Ascending aorta (tissue), 2 donors: ENCODE data around the gene LMF2. TPM values are rescaled to one million over a fixed set of nuclear protein-coding genes. Genes with fewer than 3 reads are reported as not detected.

Experiments used
- DNase-seq, 2 donors: peaks; one replicate each; pipeline ENCODE4 v3.0.0-alpha.2; 2019; ENCODE audit warnings: low spot score in 2 of 2
- H3K27ac ChIP-seq, 2 donors: fragments of 200-600 bp; sonication (generic); one replicate each; pipeline ENCODE4 v1.5.1; 2016 to 2017; ENCODE audit warnings: mild to moderate bottlenecking in 1 of 2
- H3K27me3 ChIP-seq: fragments of 200-600 bp; sonication (generic); one replicate; pipeline ENCODE4 v1.5.1; 2017
- H3K36me3 ChIP-seq, 2 donors: fragments of 200-600 bp; sonication (generic); one replicate each; pipeline ENCODE4 v1.5.1; 2016
- H3K4me1 ChIP-seq, 2 donors: fragments of 200-600 bp; sonication (generic); one replicate each; pipeline ENCODE4 v1.5.1; 2016 to 2017; ENCODE audit warnings: mild to moderate bottlenecking in 1 of 2
- H3K4me3 ChIP-seq, 2 donors: fragments of 200-600 bp; sonication (generic); one replicate each; pipeline ENCODE4 v1.5.1; 2016 to 2017; ENCODE audit warnings: mild to moderate bottlenecking in 1 of 2
- H3K9me3 ChIP-seq, 2 donors: fragments of 200-600 bp; sonication (generic); one replicate each; pipeline ENCODE4 v1.5.1; 2016
- intact Hi-C: fragments of 100-400 bp; cut with DNase I; formaldehyde crosslinking; loops from one replicate; pipeline ENCODE4 v1.15.1; 2023
- total RNA-seq: library from RNA; depleted of rRNA; stranded (reverse); fragments of >200 nt; gene quantifications from one replicate; pipeline ENCODE4 v1.1.0, GENCODE V29; 2016
- TF ChIP-seq, protein P1 (sequence below), 3 experiments: fragments of 200-600 bp in 2 of 3; fragments of 450-650 bp in 1 of 3; sonication (generic) in 2 of 3; IDR thresholded peaks; one replicate each; pipeline ENCODE4 v1.5.1; 2016 to 2019; ENCODE audit warnings: antibody characterized with exemption in 3 of 3, mild to moderate bottlenecking in 1 of 3, moderate library complexity in 1 of 3

The LMF2 gene
- total RNA-seq, 1 donor from 2014 or later = 119 TPM

DNA sequence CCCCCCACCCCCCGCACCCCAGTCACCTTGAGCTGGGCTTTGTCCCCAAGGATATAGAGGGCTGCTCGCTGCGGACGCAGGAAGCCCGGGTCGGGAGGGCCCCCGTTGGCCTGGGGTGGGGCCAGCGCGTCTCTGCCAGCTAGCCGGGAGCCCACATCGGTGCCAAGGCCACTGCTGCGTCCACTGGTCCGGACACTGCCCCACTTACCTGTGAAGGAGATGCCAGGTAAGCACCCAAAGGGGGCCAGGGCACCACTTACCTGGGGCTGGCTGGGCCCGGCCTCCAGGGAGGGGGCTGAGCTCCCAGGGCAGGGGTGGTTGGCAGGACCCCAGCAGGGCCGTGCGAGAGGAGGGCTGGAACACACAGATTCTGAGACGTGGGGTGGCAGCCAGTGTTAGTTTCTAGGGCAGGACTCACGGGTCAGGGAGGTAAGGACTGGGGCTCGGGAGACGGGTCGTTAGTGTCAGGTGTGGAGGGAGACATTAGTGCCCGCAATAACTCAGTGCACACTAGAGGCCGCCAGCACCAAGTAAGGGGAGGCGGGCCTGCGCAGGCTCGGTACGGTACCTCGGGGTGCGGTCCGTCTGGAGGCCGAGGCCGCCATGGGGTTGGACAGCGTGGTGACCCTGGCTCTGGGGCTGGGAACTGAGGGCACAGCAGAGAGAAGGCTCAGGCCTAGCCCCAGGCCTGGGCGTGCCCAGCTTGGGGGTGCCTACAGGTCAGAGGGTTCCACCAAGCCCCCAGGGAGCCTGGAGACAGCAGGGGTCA is 50.9 kb downstream of the LMF2 start:
- H3K27me3 ChIP-seq = no peaks in the 10 kb centered on the region
- no peaks in the 10 kb centered on the region for H3K4me1 ChIP-seq
- H3K4me3 ChIP-seq = no peak overlapping the region
- no peak overlapping the region for H3K27ac ChIP-seq
- intact Hi-C loops = no loop called here
- TF ChIP-seq, protein P1, sequence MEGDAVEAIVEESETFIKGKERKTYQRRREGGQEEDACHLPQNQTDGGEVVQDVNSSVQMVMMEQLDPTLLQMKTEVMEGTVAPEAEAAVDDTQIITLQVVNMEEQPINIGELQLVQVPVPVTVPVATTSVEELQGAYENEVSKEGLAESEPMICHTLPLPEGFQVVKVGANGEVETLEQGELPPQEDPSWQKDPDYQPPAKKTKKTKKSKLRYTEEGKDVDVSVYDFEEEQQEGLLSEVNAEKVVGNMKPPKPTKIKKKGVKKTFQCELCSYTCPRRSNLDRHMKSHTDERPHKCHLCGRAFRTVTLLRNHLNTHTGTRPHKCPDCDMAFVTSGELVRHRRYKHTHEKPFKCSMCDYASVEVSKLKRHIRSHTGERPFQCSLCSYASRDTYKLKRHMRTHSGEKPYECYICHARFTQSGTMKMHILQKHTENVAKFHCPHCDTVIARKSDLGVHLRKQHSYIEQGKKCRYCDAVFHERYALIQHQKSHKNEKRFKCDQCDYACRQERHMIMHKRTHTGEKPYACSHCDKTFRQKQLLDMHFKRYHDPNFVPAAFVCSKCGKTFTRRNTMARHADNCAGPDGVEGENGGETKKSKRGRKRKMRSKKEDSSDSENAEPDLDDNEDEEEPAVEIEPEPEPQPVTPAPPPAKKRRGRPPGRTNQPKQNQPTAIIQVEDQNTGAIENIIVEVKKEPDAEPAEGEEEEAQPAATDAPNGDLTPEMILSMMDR (IDR thresholded peaks at IDR 0.05) = no peak
- DNase-seq = no peak
- H3K36me3 ChIP-seq = peaks cover 78 to 89% of the 10 kb centered on the region in 2 donors
- H3K9me3 ChIP-seq = no peaks in the 10 kb centered on the region

GRCh38 chr22:50456026-50456425 is 51.5 kb downstream of the LMF2 start:
- no peak overlapping the region for H3K27ac ChIP-seq
- no peak for DNase-seq
- no peaks in the 10 kb centered on the region for H3K27me3 ChIP-seq
- H3K9me3 ChIP-seq = no peaks in the 10 kb centered on the region
- intact Hi-C loops = no loop called here
- TF ChIP-seq, protein P1 (IDR thresholded peaks at IDR 0.05) = no peak
- H3K36me3 ChIP-seq = peaks cover 71 to 86% of the 10 kb centered on the region in 2 donors
- no peak overlapping the region for H3K4me3 ChIP-seq
- H3K4me1 ChIP-seq = no peaks in the 10 kb centered on the region

GRCh38 chr22:50455201-50455600 is 52.3 kb downstream of the LMF2 start:
- Histone ChIP-seq H3K9me3 (no peaks in the 10 kb centered on the region), H3K27ac (no peak overlapping the region), H3K4me1 (no peaks in the 10 kb centered on the region), H3K36me3 (peaks cover 69 to 86% of the 10 kb centered on the region in 2 donors), H3K4me3 (no peak overlapping the region), H3K27me3 (no peaks in the 10 kb centered on the region)
- TF ChIP-seq, protein P1 (IDR thresholded peaks at IDR 0.05) = no peak
- intact Hi-C loops = no loop called here
- no peak for DNase-seq

DNA sequence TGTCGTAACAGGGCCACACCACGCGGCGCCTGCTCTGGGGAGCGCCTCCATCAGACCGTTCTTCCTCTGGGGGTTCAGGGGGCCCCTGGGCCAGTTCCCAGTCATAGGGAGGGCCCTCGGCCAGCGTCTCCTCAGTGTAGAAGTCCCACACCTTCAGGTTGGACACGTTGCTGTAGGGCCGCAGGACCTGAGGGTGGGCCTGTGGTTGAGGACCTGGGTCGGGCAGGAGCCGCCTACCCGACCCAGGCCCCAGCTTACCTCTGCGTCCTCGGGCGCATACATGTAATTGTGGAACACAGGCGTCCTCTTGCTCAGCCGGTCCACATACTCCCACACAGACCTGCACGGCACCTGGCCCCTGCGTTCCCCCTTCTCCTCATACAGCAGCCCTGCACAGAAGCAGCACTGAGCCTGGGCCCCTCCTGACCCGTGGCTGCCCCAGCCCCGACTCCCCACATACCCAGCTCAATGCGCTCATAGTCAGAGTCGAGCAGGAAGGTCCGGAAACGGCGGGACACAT is 52.9 kb downstream of the LMF2 start:
- TF ChIP-seq, protein P1 (IDR thresholded peaks at IDR 0.05) = no peak
- intact Hi-C loops = no loop called here
- H3K4me1 ChIP-seq = no peaks in the 10 kb centered on the region
- DNase-seq = no peak
- no peaks in the 10 kb centered on the region for H3K27me3 ChIP-seq
- no peaks in the 10 kb centered on the region for H3K9me3 ChIP-seq
- peaks cover 69 to 86% of the 10 kb centered on the region in 2 donors for H3K36me3 ChIP-seq
- no peak overlapping the region for H3K27ac ChIP-seq
- H3K4me3 ChIP-seq = no peak overlapping the region

Other genes starting within 250 kb of the LMF2 start
- 29.4 TPM for gene MAPK12, start 246.0 kb downstream of the LMF2 start, total RNA-seq
- 117 TPM for gene MAPK11, start 237.3 kb downstream of the LMF2 start, total RNA-seq
- gene PLXNB2, start 200.1 kb downstream of the LMF2 start, total RNA-seq = 287 TPM
- 1.4 TPM for gene DENND6B, start 180.7 kb downstream of the LMF2 start, total RNA-seq
- gene PPP6R2, start 164.4 kb downstream of the LMF2 start, total RNA-seq = 55.5 TPM
- 98.8 TPM for gene SBF1, start 32.7 kb downstream of the LMF2 start, total RNA-seq
- gene ADM2, start 26.2 kb downstream of the LMF2 start, total RNA-seq = not detected
- not detected for gene MIOX, start 20.8 kb downstream of the LMF2 start, total RNA-seq
- gene NCAPH2, start 522 bp upstream of the LMF2 start, total RNA-seq = 41.7 TPM
- gene SCO2, start 17.9 kb upstream of the LMF2 start, total RNA-seq = not detected
- gene TYMP, start 22.3 kb upstream of the LMF2 start, total RNA-seq = 150 TPM
- gene KLHDC7B, start 38.2 kb upstream of the LMF2 start, total RNA-seq = not detected
- not detected for gene SYCE3, start 55.2 kb upstream of the LMF2 start, total RNA-seq
- gene CPT1B, start 70.7 kb upstream of the LMF2 start, total RNA-seq = 0.43 TPM
- gene CHKB, start 75.1 kb upstream of the LMF2 start, total RNA-seq = 82.4 TPM
- not detected for gene MAPK8IP2, start 93.1 kb upstream of the LMF2 start, total RNA-seq
- 111 TPM for gene ARSA, start 120.5 kb upstream of the LMF2 start, total RNA-seq
- 128 TPM for gene SHANK3, start 165.1 kb upstream of the LMF2 start, total RNA-seq
- not detected for gene ACR, start 230.5 kb upstream of the LMF2 start, total RNA-seq